Measurements from ENCODE around the gene FAM149B1.

Gene FAM149B1

DNA sequence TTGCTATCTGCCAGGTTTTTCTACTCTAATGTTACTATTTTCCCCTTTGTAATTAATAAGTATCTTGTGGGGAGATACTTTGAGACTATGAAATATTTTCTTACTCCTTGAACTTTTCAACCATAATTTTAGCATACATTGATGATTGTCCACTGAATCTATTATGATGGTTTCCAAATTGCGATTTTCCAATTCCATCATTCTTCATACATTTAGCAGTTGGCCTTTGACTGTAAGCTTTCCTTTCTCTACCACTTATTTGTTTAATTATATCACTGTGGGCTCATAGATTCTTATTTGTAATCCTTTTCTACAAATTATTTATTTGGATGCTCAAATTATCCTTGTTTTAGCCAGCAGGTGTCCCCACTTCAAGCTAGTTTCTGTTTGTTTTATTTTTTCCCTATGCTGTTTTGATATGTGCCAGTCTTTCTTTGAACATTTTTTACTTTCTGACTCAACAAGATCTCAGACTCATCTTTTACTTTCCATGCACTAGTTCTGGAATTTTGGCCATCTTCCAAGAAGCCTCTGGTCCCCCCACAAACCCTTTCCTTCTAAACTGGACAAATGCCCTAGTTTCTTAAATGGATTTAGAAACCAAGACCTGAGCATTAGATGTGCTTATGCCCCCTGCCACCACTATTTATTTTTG is 95.9 kb downstream of the FAM149B1 start:
- in situ Hi-C loops (cut with MboI; ENCODE audit: low sequenced_read_pairs): no loop called here

DNA sequence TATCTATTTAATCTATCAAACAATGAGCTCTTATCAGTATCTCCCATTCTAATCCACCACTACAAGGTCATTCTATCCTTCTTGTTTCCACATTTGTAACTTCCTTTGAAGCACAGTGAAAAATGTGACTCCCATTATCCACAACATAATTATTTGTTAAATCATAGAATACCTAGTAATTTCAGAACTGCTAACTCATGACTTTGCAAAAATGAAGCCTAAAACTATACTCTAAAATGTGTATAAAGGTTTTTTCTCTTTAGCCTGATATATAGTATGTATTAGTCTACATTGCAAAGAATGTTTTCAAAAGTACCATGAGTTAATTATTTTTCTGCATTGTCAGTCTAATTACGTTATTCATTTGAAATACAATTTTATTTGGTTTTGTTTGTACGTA is 96.5 kb downstream of the FAM149B1 start:
- in situ Hi-C loops (cut with MboI; ENCODE audit: low sequenced_read_pairs): no loop called here

DNA sequence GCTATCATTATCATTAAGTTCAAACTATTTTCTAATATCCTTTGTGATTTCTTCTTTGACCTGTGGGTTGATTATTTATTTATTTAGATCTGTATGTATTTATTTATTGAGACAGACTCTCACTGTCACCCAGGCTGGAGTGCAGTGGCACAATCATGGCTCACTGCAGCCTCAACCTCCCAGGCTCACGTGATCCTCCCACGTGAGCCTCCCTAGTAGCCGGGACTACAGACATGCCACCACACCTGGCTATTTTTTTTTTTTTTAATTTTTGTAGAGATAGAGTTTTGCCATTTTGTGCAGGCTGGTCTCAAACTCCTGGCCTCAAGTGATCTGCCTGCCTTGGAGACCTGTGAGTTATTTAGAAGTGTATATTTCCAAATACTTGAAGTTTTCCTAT is 113.2 kb downstream of the FAM149B1 start:
- in situ Hi-C loops (cut with MboI; ENCODE audit: low sequenced_read_pairs): no loop called here

- in situ Hi-C loops (cut with MboI; ENCODE audit: low sequenced_read_pairs): no loop called here
Measured at GRCh38 chr10:73287441-73287840, 119.5 kb downstream of the FAM149B1 start.

- in situ Hi-C loops (cut with MboI; ENCODE audit: low sequenced_read_pairs): no loop called here
Measured at GRCh38 chr10:73289958-73290357, 122.0 kb downstream of the FAM149B1 start.

GRCh38 chr10:73293461-73293860 is 125.5 kb downstream of the FAM149B1 start:
- in situ Hi-C loops (cut with MboI; ENCODE audit: low sequenced_read_pairs): no loop called here

Measured in HL-60/S4 (cell line).